ENCODE data around the gene DENND1A.
"Not testable (repeated sequence)": the region's sequence is repeated elsewhere in the genome, so short reads cannot be mapped to it uniquely, and the experiment has no call there.

The DENND1A gene

DNA sequence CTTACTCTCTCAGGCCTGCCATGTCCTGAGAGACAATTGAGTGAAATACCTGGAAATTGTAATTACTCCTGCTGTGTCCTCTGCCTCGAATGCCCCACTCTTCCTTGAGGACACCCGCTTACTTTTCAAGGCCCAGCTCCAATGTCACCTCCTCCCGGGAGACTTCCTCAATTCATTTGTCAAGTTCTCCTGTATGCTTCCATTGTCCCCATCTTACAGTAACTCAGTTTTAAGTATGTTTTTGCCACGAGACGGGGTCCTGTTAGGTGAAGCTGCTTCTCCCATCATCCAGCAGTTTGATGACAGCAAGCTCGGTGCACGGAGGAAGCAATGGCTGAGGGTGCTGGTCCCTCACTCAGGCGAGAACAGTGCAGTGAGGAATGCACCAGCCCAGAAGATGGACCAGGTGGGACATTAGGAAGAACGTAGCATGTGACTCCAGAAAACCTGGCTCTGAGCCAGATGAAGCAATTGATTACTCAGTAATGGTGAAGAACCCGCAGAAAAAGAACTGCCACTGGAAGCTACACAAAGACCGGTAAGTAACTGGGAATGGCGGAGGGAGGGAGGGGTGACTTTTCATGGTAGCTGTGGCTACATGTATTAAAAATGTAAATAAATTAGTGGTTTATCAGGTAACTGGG, 274.8 kb downstream of the DENND1A start:
- no peak for DNase-seq (ENCODE audit: low read depth in 2 of 2)

DNA sequence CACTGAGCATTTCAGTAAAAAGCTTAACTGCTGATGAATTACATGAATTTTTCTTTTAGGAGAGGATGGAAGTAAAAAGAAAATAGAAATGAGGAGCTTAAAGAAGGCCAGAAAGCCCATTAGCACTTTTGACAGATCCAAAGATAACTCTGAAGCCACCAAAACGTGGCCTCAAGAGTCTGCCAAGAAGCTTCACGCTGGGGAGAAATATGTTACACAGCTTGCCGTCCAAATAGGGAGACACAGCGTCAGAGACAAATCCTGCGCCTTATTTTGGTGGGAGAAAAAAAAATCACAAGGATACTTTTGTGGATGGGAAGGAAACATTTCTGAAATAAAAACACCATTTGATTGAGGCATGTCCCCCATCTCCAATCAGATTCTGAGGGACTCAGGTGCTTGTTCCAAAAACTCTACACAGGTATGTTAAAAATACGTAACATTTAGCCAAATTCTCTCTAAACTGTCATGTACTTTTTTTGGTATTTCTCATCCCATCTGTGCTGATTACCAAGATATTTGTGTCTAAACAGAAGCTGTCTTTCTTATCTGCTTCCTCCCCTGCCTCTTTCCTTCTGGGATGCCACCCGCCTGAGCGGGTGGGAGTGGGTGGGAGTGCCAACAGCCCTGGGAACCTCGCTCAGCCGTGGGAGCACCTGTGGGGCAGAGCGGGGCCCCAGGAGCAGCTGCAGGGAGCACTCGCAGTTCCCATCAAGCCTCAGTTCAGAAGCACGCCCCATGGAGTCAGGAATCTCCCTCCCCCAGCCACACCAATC, 275.5 kb downstream of the DENND1A start:
- no peak for DNase-seq (ENCODE audit: low read depth in 2 of 2)

DNA sequence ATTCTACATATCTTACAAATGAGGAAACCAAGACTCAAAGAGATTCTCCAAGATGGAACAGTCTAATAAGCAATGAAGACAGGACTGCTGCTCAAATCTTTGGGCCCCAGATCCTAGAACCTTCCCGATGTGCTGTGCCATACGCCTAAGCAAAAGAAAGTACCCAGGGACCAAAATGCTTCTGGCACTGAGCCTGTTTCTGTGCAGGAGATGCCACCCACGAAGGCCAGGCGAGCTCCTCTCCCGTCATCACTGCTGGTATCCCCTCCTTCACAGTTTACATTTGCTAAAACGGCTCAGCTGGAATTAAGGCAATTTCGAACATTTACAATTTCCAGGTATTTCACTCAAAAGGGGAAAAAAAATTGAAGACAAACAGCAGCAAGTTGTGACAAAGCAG, 277.5 kb downstream of the DENND1A start:
- no peak for DNase-seq (ENCODE audit: low read depth in 2 of 2)

DNA sequence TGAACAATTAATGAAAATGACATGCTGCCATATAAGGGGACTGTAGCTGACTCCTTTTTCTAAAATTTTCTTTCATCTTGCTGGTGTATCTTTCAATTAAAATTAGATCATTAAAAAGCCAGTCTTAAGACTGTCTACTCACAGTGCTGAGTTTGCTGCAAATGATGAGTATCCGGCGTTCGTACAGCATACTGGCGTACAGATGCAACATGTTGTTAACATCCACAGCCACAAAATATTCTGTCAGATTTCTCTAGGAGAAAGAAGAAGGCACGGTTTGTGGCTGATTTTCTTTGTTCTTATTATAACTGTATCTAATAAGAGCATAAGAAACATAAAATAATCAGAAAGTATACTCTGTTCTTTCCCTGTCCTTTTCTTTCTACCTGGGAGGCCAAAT, 278.1 kb downstream of the DENND1A start:
- no peak for DNase-seq (ENCODE audit: low read depth in 2 of 2)

DNA sequence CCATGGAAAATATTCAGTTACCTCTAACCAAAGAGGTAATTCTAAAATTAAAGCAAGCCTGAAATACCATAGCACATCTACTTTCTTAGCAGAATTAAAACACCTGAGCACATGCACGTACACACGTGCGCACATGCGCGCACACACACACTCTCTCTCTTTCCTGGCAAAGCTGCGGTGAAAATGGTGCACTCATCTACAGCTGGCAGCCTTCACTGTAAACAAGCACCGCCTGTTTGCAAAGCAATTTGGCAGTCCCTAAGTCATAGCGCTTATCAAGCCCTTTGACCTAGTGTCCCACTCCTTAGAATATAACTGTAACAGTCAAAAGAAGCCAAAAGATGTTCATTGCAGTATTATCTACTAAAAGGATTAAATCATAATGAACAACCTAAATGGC, 278.7 kb downstream of the DENND1A start:
- DNase-seq (ENCODE audit: low read depth in 2 of 2): no peak

DNA sequence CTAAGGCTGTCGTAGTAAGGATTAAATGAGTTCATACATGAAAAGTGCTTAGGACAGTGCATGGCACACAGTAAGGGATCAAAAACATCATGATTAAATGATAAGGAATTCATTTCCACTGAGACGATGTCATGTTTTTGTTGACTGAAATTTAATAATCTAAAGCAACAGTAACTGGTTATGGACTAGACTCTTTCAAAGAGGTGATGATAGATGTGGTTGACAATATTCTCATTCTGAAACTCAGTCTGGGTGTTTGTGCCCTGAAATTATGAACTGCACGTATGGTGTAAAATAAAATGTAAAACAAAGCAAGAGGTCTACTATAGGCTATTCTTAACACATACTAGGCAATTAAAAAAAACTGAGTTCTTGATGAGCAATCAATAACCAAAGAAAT, 280.0 kb downstream of the DENND1A start:
- DNase-seq (ENCODE audit: low read depth in 2 of 2): no peak

DNA sequence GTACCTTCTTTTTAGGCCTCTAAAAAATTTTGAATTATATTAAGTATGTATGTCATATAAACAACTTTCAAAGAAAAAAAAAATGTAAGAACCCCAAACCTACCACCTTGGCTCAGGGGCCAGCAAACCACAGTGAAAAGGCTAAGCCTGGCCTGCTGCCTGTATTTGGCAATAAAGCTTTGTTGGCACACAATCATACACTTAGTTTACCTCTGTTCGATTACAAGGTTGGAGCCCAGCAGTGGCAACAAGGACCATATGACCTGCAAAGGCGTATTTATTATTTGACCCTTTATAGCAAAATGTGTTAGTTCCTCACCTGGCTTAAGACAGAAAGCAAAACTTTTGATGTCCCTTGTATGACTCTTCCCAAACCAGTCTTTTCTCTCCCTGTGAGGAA, 282.8 kb downstream of the DENND1A start:
- no peak for DNase-seq (ENCODE audit: low read depth in 2 of 2)

DNA sequence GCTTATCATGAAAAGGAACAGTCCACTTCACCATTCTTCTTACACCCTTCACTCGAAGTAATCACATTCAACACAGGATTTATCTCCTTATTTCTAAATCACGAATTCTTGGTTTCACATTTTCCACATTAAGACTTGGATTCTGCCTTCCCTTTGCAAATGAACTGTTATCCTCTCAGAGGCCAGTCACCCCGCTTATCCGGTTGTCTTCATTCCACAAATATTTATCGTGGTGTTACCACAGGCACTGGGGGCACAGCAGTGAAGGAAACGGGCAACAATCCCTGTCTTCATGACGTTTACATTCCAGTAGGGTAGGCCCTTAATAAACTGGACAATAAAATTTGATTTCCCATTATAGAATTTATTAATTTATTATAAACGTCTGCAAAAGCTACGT, 284.2 kb downstream of the DENND1A start:
- DNase-seq (ENCODE audit: low read depth in 2 of 2): no peak

DNA sequence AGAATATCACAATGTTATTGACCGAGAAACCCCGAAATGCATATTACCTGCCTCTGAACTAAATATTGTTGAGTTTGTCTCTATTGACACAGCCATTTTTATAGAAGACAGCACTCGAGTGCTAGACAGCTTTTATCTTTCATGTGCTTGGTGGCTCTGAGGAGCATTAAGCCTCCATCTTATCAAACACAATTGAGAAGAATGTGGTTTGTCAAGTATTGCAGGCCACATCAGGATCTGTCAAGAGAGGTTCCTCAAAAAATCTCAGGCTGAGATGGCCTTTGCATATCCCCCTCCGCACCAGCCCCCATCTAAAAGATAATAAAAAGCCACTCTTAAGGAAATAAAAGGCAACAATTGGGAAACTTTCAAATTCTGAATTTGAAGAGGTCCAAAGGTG, 284.8 kb downstream of the DENND1A start:
- no peak for DNase-seq (ENCODE audit: low read depth in 2 of 2)

DNA sequence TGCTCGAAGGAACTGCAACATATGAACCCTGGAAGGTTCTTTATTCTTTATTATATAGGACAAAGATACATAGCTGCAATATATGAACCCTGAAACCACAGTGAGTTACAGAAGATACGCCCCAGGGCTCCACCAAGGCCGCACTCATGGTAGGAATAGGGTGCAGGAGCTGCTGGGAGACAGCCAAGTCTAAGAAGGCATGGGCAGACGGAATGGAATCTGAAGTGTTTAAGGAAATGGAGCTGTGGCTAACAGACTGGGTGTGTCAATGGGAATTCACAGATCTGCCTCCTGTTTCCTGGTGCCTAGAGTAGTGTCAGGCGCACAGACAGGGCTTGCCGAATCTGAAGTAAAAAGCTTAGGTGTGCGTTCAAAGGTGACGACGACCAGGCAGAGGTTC, 286.4 kb downstream of the DENND1A start:
- DNase-seq (ENCODE audit: low read depth in 2 of 2): no peak

DNA sequence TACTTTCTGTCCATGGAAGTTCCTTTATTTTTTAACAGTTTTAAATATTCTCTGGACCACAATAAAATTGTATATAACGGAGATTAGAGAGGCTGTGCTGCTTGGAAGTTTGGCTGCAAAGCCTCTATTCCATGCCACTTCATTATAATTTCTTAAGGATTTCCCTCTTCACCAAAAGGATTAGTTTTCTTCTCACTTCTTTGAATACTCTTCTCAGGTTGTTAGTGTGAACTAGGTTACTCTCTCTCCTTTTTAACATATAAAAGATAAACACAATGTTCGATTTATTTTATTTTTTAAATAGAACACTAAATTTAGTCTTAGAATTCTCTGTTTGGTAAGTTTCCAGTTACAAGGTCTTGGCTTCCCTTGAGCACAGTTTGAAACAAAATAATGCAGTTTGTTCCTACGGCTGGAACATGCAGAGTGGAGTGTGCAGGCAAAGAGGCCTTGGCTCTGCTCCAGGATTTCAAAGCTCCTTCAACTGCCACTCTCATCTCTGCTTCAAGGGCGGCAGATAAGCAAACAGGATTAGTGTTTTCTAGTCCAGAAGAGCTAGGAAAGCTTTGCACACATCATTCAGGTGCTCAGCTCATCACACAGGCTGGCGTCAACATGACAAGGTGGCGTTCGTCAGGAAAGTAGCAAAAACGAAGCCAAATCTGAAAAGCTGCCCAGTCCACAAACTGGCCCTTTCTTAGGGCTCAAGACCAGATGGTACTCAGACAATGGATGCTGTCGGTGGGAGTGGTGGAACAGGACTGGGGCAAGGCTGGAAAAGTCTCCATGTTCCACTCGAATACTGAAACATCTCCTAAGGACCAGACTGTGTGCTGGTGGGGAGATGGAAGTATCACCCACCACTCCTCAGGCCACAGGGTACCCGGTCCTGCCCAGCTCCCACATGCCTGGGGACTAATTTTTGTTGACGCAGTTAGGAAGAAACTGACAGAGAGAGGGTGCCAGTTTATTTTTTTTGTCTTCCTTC, 287.3 kb downstream of the DENND1A start:
- DNase-seq (ENCODE audit: low read depth in 2 of 2): no peak

DNA sequence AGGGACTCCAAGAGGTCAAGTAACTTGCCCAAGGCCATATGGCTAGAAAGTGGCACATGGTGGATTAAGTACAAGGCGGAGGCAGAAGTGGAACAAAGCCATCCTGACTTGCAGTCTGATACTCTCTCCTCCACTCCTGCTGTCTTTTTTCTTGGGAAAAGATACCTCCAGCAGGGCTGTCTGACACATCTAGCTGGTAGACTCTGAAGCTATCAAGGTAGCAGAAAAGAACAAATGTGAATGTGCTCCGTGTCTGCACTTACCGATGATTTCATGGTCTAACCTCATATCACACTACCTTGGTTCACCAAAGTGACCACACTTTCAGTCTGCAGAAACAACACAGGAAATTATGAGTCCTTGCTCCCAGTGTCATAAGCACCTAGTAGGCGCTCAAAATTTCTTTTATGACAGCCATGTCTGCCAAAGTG, 289.1 kb downstream of the DENND1A start:
- DNase-seq (ENCODE audit: low read depth in 2 of 2): no peak

DNA sequence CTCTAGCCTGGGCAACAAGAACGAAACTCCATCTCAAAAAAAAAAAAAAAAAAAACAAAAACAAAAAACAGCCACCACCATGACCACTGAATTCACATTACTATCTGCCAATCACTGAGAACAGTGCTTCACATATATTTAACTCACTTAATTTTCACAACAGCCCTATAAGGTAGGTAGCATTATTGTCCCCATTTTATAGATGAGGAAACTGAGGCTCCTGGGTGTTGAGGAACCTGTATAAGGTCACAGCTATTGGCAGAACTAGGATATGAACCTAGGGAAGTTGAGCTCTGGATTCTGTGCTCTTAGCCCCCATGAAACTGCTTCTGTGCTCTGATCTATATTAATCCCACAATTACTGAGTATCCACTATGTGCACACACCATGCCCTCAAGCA, 290.2 kb downstream of the DENND1A start:
- no peak for DNase-seq (ENCODE audit: low read depth in 2 of 2)

DNA sequence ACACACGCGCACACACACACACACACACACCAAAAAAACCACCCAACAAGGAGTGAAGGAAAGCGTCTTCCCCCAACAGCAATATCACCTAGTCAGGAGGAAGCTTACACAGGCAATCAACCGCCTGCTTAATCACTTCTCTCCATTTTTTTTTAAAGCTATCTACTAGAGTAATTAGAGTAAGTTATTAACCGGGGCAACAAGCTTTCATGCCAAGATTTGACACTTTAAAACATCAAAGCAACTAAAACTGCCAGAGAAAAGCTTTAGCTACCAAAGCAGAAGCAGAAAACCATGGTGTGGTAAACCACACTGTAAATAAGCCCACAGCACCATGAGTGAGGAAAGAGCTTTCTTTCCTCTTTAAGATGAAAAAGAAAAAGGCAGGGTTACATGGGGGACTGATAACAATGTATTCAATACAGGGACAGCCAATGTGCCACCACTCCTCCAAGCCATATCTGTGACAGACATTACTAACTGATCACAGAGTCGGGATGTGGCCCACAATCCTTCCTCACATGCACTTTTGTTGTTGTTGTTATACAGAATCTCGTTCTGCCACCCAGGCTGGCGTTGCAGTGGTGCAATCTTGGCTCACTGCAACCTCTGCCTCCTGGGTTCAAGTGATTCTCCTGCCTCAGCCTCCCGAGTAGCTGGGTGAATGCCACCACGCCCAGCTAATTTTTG, 291.8 kb downstream of the DENND1A start:
- no peak for DNase-seq (ENCODE audit: low read depth in 2 of 2)

DNA sequence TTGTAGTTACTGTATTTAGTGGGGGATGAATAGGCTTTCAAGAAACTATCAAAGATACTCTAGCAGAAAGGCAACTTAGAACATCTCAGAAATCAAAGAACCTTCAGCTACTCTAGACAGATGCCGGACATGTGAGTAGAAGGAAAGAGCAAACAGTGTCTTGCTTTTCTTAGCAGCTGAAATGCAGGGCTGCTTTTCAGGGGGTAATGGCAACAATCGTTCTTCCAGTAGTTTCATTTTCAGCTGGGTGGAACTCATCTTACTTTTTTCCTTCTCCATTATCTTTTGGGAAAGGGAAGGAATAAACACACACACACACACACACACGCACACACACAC, 292.4 kb downstream of the DENND1A start:
- no peak for DNase-seq (ENCODE audit: low read depth in 2 of 2)

DNA sequence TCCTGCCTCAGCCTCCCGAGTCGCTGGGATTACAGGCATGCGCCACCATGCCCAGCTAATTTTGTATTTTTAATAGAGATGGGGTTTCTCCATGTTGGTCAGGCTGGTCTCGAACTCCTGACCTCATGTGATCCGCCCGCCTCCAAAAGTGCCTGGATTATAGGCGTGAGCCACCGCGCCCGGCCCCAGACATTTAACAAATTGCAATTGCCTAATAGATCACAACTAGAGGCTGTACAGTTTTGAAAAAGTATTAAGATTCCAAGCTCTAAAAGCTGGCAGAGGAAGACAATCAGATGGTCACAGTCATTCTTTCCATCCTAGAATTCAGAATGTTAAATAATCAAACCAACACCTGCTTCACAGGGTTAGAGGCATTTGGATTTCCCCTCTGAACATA, 293.1 kb downstream of the DENND1A start:
- DNase-seq (ENCODE audit: low read depth in 2 of 2): not testable (repeated sequence)

DNA sequence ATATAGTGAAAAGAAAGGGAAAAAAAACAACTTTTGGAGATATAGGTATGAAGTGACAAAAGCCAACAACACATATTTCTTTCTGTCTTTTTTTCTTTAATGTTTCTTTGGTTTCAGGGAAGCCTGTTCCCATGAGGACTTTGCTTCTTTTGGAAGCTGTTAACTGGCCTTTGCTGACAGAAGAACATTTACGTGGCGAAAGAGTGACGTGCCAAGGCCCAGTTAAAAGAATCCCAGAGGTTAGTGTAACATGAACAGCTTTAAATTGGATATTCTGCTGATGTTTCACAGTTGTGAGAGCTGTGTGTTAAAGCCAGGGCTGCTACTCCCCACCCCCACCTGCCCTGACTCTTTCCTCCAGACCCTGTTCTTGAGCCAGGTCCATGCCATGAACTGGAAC, 298.1 kb downstream of the DENND1A start:
- DNase-seq (ENCODE audit: low read depth in 2 of 2): no peak

DNA sequence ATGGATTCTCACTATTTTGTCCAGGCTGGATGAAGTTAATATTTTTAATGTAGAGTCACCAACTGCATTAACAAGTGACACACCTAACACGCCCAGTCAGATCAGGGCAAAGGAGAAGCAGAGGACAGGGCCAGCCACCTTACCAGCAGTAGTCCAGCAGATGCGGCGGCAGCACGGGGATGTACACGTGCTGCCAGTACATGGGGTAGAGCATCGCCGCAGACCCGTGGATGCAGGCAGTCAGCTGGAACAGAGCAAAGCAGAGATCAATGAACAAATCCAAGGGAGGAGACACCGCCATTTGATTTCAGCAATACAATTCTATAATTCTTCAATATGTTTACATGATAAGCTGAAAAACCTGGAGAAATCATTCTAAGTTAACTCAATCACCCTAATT, 299.7 kb downstream of the DENND1A start:
- DNase-seq (ENCODE audit: low read depth in 2 of 2): no peak

DNA sequence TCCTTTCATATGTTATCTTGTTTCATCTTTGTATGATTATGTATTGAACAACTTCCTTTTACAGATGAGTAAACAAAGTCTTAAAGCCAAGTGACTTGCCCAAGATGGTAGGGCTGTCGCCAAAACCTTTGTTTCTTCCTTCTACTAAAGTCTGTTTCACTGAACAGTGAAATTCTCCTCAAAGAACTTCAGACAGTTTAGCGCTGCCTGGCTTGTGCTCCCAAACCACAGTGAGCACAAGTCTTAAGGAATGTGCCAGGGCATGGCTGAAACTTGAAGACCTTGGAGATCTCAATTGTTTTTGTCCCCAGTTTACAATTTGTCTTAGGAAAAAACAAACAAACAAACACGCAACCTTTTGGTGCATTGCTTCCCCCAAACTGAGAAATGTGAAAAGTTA, 300.4 kb downstream of the DENND1A start:
- DNase-seq (ENCODE audit: low read depth in 2 of 2): no peak

DNA sequence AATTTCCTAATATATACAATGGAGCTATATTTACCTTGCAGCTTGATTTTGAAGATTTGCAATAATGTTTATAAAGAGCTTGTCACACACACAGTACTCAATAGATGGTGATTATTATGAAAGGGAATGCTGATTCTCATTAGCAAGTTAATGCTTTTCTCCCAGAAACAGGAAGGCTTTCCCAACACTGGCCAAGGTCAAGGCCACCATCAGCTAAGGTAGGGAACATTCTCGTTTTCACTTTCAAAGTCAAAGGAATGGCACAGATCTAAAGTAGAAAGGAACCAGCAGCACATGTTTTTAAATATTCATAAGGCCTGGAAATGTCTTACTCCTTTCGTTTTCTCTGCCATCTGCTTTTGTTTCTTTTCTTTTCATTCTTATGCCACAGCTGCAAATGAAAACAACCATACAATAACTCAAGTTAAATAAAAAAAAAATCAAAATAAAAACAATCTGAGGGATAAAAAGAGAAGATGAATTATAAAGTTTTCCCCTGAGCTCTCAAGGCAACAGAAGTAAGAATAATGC, 307.1 kb downstream of the DENND1A start:
- DNase-seq (ENCODE audit: low read depth in 2 of 2): no peak

DNA sequence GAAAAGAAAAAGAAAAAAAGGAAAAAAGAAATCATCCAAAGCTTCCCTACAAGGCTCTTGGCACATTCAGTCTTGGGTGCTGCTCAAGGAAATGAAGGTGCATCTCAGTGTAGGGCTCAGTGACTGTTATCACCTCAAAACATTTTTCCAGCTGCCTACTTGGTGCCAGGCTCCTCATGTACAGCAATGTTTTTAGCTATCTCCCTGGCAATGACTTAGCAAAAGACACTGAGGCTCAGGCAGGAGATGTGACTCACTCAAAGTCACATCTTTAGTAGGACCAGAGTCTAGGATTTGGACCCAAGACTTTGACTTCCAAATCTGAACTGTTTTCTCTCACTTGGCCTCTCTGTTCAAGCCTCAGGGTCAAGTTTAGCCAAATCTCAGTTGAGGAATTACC, 309.7 kb downstream of the DENND1A start:
- DNase-seq (ENCODE audit: low read depth in 2 of 2): no peak

Measured in activated CD8-positive, alpha-beta memory T cell treated with anti-CD3 and anti-CD28 coated beads for 4 hours (primary cell).